DMS153 treated with DMSO at 0.1 percent for 48 hours (cell line): Measurements from ENCODE around the gene RNF150.
"Not testable (repeated sequence)": the region's sequence is repeated elsewhere in the genome, so short reads cannot be mapped to it uniquely, and the experiment has no call there.

Experiments
- DNase-seq: peaks from one replicate; lab custom pipeline; 2025; ENCODE audit not compliant: unreplicated experiment; lab: John Stamatoyannopoulos, UW

Gene RNF150

GRCh38 chr4:141133146-141133998 lies at the start of gene RNF150:
TSS of gene RNF150 (minus strand) at chr4:141133469.
- DNase-seq: peak; percentile 83

GRCh38 chr4:141180991-141181761 lies 47.9 kb upstream of the RNF150 start:
- no peak for DNase-seq

- DNase-seq: no peak
Measured at GRCh38 chr4:141179474-141180373, 46.5 kb upstream of the RNF150 start.

DNA sequence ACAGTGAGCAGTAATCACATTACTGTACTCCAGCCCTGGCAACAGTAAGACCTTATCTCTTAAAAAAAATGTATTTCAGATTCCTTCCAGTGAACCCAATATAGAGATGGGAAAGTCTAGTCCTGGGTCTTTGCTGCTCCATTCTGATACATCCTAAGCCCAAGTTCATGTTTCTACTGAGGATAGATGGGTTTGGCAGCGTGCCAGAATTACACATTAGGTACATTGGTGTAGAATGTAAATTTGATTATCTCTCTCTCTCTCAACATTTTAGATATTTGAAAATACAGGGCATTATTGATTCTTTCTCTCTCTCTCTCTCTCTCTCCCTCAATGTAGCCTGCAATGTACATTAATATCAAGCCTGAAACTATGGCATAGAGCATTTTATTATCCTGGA lies 43.9 kb upstream of the RNF150 start:
- DNase-seq: no peak

DNA sequence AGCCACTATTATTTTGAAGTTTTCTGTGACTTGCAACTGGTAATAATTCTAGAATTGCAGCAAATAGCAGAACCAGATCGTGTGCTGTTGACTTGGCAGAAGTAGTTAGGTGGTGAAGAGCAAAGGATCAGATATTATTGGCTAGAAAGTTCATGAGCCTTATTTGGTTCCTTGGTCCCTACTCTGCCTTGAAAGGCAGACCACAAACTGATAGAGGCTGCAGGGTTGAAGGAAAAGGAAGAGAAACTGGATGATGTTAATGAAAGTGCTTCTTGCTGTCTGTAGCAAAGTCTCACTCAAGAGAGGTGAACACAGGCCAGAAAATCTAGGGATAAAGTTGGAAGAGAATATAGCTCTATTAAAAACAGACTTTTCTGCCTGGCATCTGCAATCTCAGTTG lies 41.2 kb upstream of the RNF150 start:
- DNase-seq: no peak

GRCh38 chr4:141170671-141171070 lies 37.4 kb upstream of the RNF150 start:
- no peak for DNase-seq

DNA sequence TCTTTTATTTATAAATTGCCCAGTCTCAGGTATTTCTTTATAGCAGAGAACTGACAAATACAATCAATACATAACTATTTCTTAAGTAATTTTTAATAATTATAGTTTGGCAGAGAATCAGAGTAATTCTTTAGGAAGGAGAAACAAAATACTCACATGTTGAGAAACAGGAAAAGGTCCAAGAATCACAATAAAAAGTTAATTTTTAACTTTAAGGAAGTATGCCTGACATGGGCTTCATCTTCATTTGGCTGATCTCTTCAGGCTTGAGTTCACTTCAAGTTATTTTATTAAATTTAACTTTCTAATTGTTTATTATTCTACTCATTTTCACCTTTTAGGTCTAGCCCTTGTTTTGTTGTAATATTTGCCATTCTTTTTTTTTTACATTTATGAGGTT lies 36.1 kb upstream of the RNF150 start:
- no peak for DNase-seq

- DNase-seq: not testable (repeated sequence)
Measured at GRCh38 chr4:141165001-141165400, 31.7 kb upstream of the RNF150 start.

DNA sequence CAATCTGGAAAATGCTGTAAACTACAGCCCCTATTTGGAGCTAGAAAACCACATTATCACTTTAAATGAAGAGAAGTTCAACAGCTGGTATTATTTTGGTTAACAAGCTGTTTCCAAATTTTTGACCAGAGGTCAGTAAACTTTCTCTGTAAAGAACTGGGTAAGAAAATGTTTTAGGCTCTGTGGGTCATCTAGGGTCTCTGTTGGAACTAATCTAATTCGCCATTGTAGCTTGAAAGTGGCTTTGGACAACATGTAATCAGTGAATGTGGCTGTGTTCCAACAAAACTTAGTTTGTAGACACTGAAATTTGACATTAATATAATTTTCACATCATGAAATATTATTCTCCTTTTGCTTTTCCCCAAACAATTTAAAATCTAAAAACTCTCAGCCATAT lies 25.8 kb upstream of the RNF150 start:
- DNase-seq: no peak

DNA sequence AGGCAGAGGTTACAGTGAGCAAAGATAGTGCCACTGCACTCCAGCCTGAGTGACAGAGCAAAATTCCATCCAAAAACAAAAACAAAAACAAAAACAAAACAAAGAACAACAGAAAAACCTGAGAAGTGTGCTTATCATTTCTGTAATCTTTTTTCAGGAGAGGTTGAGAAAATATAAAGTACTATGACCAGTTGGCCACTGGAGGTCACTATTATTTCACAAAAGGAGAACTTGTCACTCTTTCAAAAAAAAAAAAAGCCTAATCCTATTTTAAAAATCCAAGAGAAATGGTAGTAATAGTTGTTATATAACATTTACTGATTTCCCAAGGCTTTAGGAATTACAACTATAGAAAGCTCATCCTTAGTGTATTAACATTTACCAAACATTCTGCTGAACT lies 24.9 kb upstream of the RNF150 start:
- DNase-seq: peak; percentile 10

DNA sequence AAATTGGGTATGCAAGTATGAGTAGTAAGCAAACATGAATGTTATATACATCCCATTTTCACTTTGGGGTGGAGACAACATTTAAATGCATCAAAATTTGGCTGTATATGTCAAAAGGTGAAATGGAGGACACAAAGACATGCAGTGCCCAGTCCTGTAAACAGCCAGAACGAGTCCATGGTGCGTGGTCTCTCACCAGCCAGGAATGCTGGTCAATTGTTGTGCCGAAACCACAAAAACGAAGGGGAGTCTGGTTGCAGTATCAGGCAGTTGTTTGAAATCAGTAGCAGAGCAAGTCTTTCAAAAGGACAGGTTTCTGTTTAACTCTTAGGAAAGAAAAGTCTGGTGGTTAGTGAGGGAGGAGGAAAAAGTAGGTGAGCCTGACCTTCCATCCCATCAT lies 22.3 kb upstream of the RNF150 start:
- no peak for DNase-seq

- no peak for DNase-seq
Measured at GRCh38 chr4:141154725-141155124, 21.5 kb upstream of the RNF150 start.

- DNase-seq: no peak
Measured at GRCh38 chr4:141153751-141154510, 20.7 kb upstream of the RNF150 start.

- DNase-seq: no peak
Measured at GRCh38 chr4:141144207-141144606, 10.9 kb upstream of the RNF150 start.

DNA sequence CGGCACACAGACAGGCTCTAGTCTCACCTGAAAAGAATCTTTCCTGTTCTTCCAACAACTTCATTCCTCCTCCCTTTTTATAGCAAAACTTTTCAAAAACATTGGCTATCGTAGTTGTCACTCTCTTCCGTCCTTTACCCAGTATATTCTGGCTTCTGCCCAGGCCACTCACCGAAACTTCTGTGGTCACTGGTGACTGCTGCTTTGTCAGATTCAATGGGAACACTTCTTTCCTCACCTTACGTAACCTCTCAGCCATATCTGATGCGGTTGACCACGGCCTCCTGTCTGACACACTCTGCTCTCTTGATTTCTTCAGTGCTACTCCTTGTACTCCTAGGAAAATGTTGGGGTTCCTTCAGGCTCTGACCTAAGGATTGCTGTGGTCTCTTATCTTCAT lies 9.2 kb upstream of the RNF150 start:
- no peak for DNase-seq

- no peak for DNase-seq
Measured at GRCh38 chr4:141140391-141141200, 7.3 kb upstream of the RNF150 start.

- DNase-seq: peak; percentile 13
Measured at GRCh38 chr4:141133999-141134995, 1.0 kb upstream of the RNF150 start.

GRCh38 chr4:141132709-141133145 lies 542 bp downstream of the RNF150 start:
- no peak for DNase-seq
